ENCODE measurements around the gene C1orf167. TPM values are rescaled to one million over a fixed set of nuclear protein-coding genes. Genes with fewer than 3 reads are reported as not detected.

The C1orf167 gene
- polyA plus RNA-seq, 1 of the 3 experiments (the other 2 are of a cell fraction) = 0.10 TPM

DNA sequence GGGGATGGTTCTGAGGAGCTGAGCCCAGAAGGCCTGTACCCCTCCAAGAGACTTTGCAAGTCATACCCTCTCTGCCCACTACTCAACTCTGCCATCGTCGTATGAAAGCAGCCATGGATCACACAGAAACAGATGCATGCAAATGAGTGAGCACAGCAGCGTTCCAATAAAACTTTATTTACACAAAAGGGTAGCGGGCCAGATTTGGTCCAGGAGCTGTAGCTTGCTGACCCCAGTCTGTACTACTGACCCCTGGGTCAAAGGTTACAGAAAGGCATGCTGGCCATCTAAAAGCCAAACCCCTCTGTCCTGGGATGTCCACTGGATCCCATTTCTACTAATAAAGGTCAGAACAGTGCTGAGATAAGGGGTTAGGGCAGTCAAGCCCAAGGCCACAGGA, 34.9 kb upstream of the C1orf167 start:
- no peak overlapping the region for H3K9ac ChIP-seq
- H3K36me3 ChIP-seq (replicated peaks in 1 of 2; ENCODE audit: control insufficient read depth in 1 of 2, insufficient read depth in 2 of 2, low read length in 1 of 2) = no peaks in the 10 kb centered on the region
- H4K20me1 ChIP-seq (ENCODE audit: insufficient read depth) = no peaks in the 10 kb centered on the region
- WGBS (ENCODE audit: low lambda C conversion rate) = 85% methylated on average over 4 of the region's 4 CpGs
- H3K4me3 ChIP-seq (ENCODE audit: low read depth in 2 of 2, low read length in 1 of 2) = no peak overlapping the region
- no peaks in the 10 kb centered on the region for H3K9me2 ChIP-seq
- no peaks in the 10 kb centered on the region for H3K27me3 ChIP-seq (ENCODE audit: insufficient read depth)
- H3F3A ChIP-seq (replicated peaks; ENCODE audit: insufficient read depth) = no peaks in the 10 kb centered on the region
- no peak overlapping the region for H2AFZ ChIP-seq (ENCODE audit: low read depth)
- POLR2A ChIA-PET = interaction anchor here (0.6 kb wide), 1 partner anchor 531 kb away, joined by 3 read pairs; no protein-coding TSS in a partner anchor
- DNase-seq = no peak
- no peaks in the 10 kb centered on the region for H3K79me2 ChIP-seq (ENCODE audit: insufficient read depth)
- H3K4me1 ChIP-seq (ENCODE audit: control insufficient read depth in 1 of 2, insufficient read depth in 2 of 2, low read depth in 1 of 2, low read length in 1 of 2) = no peaks in the 10 kb centered on the region
- no peaks in the 10 kb centered on the region for H3K9me3 ChIP-seq
- no peak overlapping the region for H3K27ac ChIP-seq (ENCODE audit: low read depth in 2 of 2, low read length in 1 of 2)
- CTCF ChIA-PET = interaction anchor here (0.8 to 4.0 kb wide), 4 partner anchors 17 to 77 kb away, joined by 3 to 18 read pairs (median 4); partner anchors contain the start of gene FBXO6
- no peak overlapping the region for H3K4me2 ChIP-seq
- no peak for TF ChIP-seq NRF1 (IDR thresholded peaks at IDR 0.05; ENCODE audit: low read depth, low read length)
- no peak for TF ChIP-seq CHD2 (IDR thresholded peaks at IDR 0.05; ENCODE audit: low read length, partially characterized antibody)
- TF ChIP-seq, protein P1, sequence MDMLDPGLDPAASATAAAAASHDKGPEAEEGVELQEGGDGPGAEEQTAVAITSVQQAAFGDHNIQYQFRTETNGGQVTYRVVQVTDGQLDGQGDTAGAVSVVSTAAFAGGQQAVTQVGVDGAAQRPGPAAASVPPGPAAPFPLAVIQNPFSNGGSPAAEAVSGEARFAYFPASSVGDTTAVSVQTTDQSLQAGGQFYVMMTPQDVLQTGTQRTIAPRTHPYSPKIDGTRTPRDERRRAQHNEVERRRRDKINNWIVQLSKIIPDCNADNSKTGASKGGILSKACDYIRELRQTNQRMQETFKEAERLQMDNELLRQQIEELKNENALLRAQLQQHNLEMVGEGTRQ (IDR thresholded peaks at IDR 0.05; ENCODE audit: borderline replicate concordance, low read depth, low read length) = no peak
- no peak for TF ChIP-seq FOSL2 (IDR thresholded peaks at IDR 0.05; ENCODE audit: borderline replicate concordance, low read depth)
- no peak for TF ChIP-seq RCOR1 (IDR thresholded peaks at IDR 0.05; ENCODE audit: low read length)
- no peak for TF ChIP-seq ELF1 (IDR thresholded peaks at IDR 0.05)
- TF ChIP-seq POLR2AphosphoS5 (IDR thresholded peaks at IDR 0.05; ENCODE audit: low read depth, low read length) = no peak
- TF ChIP-seq YY1 (IDR thresholded peaks at IDR 0.05; ENCODE audit: low read depth) = no peak
- TF ChIP-seq SMC3 (IDR thresholded peaks at IDR 0.05; ENCODE audit: low read depth, low read length) = no peak
- no peak for TF ChIP-seq EP300 (IDR thresholded peaks at IDR 0.05; ENCODE audit: borderline replicate concordance in 1 of 2, low read depth in 1 of 2, low read length in 1 of 2)
- TF ChIP-seq, protein P2, sequence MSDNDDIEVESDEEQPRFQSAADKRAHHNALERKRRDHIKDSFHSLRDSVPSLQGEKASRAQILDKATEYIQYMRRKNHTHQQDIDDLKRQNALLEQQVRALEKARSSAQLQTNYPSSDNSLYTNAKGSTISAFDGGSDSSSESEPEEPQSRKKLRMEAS (IDR thresholded peaks at IDR 0.05; ENCODE audit: low read depth) = no peak
- no peak for TF ChIP-seq MXI1 (IDR thresholded peaks at IDR 0.05; ENCODE audit: low read depth, low read length)
- no peak for TF ChIP-seq JUND (IDR thresholded peaks at IDR 0.05)
- TF ChIP-seq, protein P3, sequence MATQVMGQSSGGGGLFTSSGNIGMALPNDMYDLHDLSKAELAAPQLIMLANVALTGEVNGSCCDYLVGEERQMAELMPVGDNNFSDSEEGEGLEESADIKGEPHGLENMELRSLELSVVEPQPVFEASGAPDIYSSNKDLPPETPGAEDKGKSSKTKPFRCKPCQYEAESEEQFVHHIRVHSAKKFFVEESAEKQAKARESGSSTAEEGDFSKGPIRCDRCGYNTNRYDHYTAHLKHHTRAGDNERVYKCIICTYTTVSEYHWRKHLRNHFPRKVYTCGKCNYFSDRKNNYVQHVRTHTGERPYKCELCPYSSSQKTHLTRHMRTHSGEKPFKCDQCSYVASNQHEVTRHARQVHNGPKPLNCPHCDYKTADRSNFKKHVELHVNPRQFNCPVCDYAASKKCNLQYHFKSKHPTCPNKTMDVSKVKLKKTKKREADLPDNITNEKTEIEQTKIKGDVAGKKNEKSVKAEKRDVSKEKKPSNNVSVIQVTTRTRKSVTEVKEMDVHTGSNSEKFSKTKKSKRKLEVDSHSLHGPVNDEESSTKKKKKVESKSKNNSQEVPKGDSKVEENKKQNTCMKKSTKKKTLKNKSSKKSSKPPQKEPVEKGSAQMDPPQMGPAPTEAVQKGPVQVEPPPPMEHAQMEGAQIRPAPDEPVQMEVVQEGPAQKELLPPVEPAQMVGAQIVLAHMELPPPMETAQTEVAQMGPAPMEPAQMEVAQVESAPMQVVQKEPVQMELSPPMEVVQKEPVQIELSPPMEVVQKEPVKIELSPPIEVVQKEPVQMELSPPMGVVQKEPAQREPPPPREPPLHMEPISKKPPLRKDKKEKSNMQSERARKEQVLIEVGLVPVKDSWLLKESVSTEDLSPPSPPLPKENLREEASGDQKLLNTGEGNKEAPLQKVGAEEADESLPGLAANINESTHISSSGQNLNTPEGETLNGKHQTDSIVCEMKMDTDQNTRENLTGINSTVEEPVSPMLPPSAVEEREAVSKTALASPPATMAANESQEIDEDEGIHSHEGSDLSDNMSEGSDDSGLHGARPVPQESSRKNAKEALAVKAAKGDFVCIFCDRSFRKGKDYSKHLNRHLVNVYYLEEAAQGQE (IDR thresholded peaks at IDR 0.05; ENCODE audit: low read depth, low read length) = no peak
- no peak for TF ChIP-seq FOXM1 (IDR thresholded peaks at IDR 0.05; ENCODE audit: low read depth)
- TF ChIP-seq, protein P4, sequence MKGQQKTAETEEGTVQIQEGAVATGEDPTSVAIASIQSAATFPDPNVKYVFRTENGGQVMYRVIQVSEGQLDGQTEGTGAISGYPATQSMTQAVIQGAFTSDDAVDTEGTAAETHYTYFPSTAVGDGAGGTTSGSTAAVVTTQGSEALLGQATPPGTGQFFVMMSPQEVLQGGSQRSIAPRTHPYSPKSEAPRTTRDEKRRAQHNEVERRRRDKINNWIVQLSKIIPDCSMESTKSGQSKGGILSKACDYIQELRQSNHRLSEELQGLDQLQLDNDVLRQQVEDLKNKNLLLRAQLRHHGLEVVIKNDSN (IDR thresholded peaks at IDR 0.05; ENCODE audit: borderline replicate concordance, low read depth) = no peak
- TF ChIP-seq SIN3A (IDR thresholded peaks at IDR 0.05; ENCODE audit: borderline replicate concordance, low read depth, low read length) = no peak
- TF ChIP-seq RFX5 (IDR thresholded peaks at IDR 0.05; ENCODE audit: low read length) = no peak
- TF ChIP-seq FOXJ3 (CRISPR knock-in tag; IDR thresholded peaks at IDR 0.05) = no peak
- TF ChIP-seq, protein P5, sequence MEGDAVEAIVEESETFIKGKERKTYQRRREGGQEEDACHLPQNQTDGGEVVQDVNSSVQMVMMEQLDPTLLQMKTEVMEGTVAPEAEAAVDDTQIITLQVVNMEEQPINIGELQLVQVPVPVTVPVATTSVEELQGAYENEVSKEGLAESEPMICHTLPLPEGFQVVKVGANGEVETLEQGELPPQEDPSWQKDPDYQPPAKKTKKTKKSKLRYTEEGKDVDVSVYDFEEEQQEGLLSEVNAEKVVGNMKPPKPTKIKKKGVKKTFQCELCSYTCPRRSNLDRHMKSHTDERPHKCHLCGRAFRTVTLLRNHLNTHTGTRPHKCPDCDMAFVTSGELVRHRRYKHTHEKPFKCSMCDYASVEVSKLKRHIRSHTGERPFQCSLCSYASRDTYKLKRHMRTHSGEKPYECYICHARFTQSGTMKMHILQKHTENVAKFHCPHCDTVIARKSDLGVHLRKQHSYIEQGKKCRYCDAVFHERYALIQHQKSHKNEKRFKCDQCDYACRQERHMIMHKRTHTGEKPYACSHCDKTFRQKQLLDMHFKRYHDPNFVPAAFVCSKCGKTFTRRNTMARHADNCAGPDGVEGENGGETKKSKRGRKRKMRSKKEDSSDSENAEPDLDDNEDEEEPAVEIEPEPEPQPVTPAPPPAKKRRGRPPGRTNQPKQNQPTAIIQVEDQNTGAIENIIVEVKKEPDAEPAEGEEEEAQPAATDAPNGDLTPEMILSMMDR (IDR thresholded peaks at IDR 0.05) = no peak

All from SK-N-SH (cell line).